DND-41 (cell line): ENCODE measurements around the gene MRPL4.

Experiments
- ATAC-seq: fragments of 200-7000 bp; cut with Tn5 transposase; 3 replicates; pipeline ENCODE4 v1.9.1; 2021; ENCODE audit warnings: low read depth; ENCODE audit not compliant: insufficient read depth
- DNase-seq: peaks from one replicate; pipeline ENCODE4 v3.0.0-alpha.2; 2020
- H2AFZ ChIP-seq: 2 replicates; pipeline ENCODE4 v1.6.0; 2012; ENCODE audit warnings: low read depth, low read length
- H3K27ac ChIP-seq: 2 replicates; pipeline ENCODE4 v1.5.1; 2012; ENCODE audit warnings: low read length, inconsistent platforms
- H3K27me3 ChIP-seq: fragments of 200-600 bp; sonication (generic); 2 replicates; pipeline ENCODE4 v1.6.0; 2012; ENCODE audit warnings: low read length, mild to moderate bottlenecking, inconsistent platforms; ENCODE audit not compliant: insufficient read depth, poor library complexity
- H3K36me3 ChIP-seq: 2 replicates; pipeline ENCODE4 v1.5.1; 2012; ENCODE audit warnings: low read length, inconsistent platforms; ENCODE audit not compliant: insufficient read depth
- H3K4me1 ChIP-seq: 2 replicates; pipeline ENCODE4 v1.5.1; 2012; ENCODE audit warnings: mild to moderate bottlenecking, low read length; ENCODE audit not compliant: insufficient read depth
- H3K4me2 ChIP-seq: 2 replicates; pipeline ENCODE4 v1.6.0; 2012; ENCODE audit warnings: mild to moderate bottlenecking, moderate library complexity, low read length, inconsistent platforms; ENCODE audit not compliant: insufficient read depth
- H3K4me3 ChIP-seq, 2 experiments: fragments of 200-600 bp in 1 of 2; shearing (Covaris generic) in 1 of 2; 2 replicates each; pipeline ENCODE4 v1.5.1; 2012 to 2016; ENCODE audit warnings: inconsistent platforms in 2 of 2, low read length in 2 of 2, mild to moderate bottlenecking in 2 of 2, low read depth in 1 of 2, moderate library complexity in 1 of 2
- H3K79me2 ChIP-seq: 2 replicates; pipeline ENCODE4 v1.6.0; 2012; ENCODE audit warnings: low read length, inconsistent platforms; ENCODE audit not compliant: insufficient read depth
- H3K9ac ChIP-seq: 2 replicates; pipeline ENCODE4 v1.6.0; 2012; ENCODE audit warnings: low read depth, mild to moderate bottlenecking, inconsistent platforms, low read length, moderate library complexity
- H3K9me3 ChIP-seq: 2 replicates; pipeline ENCODE4 v1.5.1; 2012; ENCODE audit warnings: low read length, moderate library complexity, mild to moderate bottlenecking, inconsistent platforms; ENCODE audit not compliant: insufficient read depth, severe bottlenecking
- H4K20me1 ChIP-seq: 2 replicates; pipeline ENCODE4 v1.6.0; 2012; ENCODE audit warnings: low read length; ENCODE audit not compliant: insufficient read depth
- CTCF ChIP-seq: IDR thresholded peaks from 2 replicates; pipeline ENCODE4 v1.5.1; 2012; ENCODE audit warnings: borderline replicate concordance, low read length, moderate library complexity, mild to moderate bottlenecking; ENCODE audit not compliant: poor library complexity, severe bottlenecking; ENCODE audit errors: extremely low read depth
- EZH2 ChIP-seq: IDR thresholded peaks from 3 replicates; pipeline ENCODE4 v1.6.1; 2012; ENCODE audit warnings: borderline replicate concordance, low read depth, mild to moderate bottlenecking, moderate library complexity, low read length, inconsistent platforms; ENCODE audit not compliant: severe bottlenecking

MRPL4 gene

DNA sequence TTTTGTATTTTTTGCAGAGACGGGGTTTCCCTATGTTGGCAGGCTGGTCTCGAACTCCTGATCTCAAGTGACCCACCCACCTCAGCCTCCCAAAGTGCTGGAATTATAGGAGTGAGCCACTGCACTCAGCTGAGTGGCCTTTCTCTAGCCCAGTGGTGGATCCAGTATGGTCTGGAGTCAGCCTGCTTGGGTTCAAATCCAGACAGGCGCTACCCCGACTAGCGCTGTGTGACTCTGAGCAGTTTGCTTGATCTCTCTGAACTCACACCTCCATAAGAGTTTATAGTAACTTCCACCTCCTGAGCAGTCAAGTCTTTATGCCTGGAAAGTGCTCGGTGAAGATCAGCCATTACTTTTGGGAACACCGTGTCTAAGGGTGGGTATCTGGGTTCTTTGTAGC is 31.3 kb upstream of the MRPL4 start:
- H3K27ac ChIP-seq = no peak overlapping the region
- H3K9me3 ChIP-seq = no peaks in the 10 kb centered on the region
- H3K27me3 ChIP-seq = no peaks in the 10 kb centered on the region
- ATAC-seq = no peak
- H4K20me1 ChIP-seq = no peaks in the 10 kb centered on the region; the same call in 1 of the 2 replicates
- no peak overlapping the region for H3K4me3 ChIP-seq
- H3K4me1 ChIP-seq = no peaks in the 10 kb centered on the region
- no peaks in the 10 kb centered on the region for H3K36me3 ChIP-seq
- TF ChIP-seq CTCF (no peak), EZH2 (no peak)
- no peak overlapping the region for H3K4me2 ChIP-seq
- no peak overlapping the region for H3K9ac ChIP-seq
- no peaks in the 10 kb centered on the region for H3K79me2 ChIP-seq
- DNase-seq = no peak
- H2AFZ ChIP-seq = no peak overlapping the region

DNA sequence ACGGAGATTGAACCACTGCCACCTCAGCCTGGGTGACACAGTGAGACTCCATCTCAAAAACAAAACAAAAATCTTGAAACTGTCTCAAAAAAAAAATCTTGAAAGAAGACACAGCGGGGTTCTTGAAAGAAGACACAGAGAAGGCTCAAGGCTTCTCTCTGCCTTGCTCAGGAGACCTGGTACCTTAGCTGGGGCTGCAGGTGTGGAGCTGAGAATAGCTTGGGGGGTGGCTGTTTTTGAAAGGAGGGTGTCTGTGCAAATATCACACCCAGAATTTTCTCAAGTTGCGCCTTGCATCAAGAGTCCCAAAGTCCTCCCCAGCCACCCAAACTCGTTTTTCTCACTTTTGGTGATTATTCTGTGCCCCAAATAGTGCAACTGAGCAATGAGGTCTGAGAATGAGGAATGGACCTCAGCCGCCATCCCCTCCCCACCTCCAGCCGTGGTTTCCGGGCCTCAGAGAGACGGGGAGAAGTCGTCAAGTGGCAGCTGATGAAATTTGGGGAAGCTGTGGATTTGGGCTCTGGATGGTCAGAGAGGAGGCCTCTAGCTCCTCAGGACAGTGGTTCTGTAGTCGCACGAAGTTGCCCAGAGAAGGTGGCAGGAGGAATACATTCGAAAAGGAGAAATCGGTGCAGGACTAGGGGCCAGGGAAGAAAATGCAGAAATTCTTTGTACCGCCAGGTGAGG is 29.7 kb upstream of the MRPL4 start:
- H3K9ac ChIP-seq = no peak overlapping the region
- DNase-seq = no peak
- TF ChIP-seq EZH2 (no peak), CTCF (no peak)
- H3K36me3 ChIP-seq = no peaks in the 10 kb centered on the region
- no peak overlapping the region for H3K27ac ChIP-seq
- no peak overlapping the region for H3K4me2 ChIP-seq
- no peaks in the 10 kb centered on the region for H3K9me3 ChIP-seq
- no peaks in the 10 kb centered on the region for H3K79me2 ChIP-seq
- H3K4me3 ChIP-seq = no peak overlapping the region
- H3K27me3 ChIP-seq = no peaks in the 10 kb centered on the region
- H2AFZ ChIP-seq = no peak overlapping the region
- H4K20me1 ChIP-seq = no peaks in the 10 kb centered on the region; the same call in none of the 2 replicates
- H3K4me1 ChIP-seq = no peaks in the 10 kb centered on the region
- ATAC-seq = no peak

DNA sequence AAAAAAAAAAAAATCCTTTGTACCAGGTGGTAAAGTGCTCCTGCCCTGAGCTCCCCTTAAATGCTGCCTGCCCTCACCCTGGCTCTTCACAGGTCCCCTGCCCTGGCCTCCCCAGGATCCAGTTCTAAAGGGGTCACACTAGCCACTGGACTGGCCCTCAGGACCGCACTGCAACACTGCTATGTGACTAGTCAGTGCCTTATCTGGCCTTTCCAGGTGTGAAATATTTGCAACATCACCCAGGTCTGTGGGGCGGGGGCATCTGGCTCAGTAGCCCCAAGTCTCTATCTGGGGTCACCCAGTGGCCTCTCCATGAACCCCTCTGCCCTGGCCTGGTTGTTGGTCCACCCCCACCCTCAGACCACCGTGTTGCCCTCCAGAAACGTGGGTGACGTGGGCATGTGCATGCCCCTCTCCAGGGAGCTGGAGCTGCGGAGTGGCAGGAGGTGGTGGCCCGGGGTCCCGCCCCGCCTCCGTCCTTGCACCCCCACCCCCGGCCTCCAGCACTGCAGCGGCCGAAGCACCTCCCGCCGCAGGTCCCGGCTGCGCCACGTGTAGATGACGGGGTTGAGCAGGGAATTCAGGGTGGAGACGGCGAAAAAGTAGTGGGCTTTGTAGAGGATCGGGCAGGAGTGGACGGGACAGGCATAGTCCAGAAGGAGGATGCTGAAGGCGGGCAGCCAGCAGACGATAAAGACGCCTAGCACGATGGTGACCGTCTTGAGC is 28.4 kb upstream of the MRPL4 start:
- H4K20me1 ChIP-seq = no peaks in the 10 kb centered on the region; the same call in none of the 2 replicates
- H3K4me2 ChIP-seq = no peak overlapping the region
- H3K4me1 ChIP-seq = no peaks in the 10 kb centered on the region
- H3K27me3 ChIP-seq = no peaks in the 10 kb centered on the region
- no peak overlapping the region for H3K9ac ChIP-seq
- H3K4me3 ChIP-seq = no peak overlapping the region
- no peaks in the 10 kb centered on the region for H3K9me3 ChIP-seq
- no peaks in the 10 kb centered on the region for H3K79me2 ChIP-seq
- H2AFZ ChIP-seq = no peak overlapping the region
- TF ChIP-seq EZH2 (no peak), CTCF (no peak)
- H3K27ac ChIP-seq = no peak overlapping the region
- no peaks in the 10 kb centered on the region for H3K36me3 ChIP-seq
- ATAC-seq (no peak), DNase-seq (no peak)

- no peak overlapping the region for H3K27ac ChIP-seq
- H3K27me3 ChIP-seq = no peaks in the 10 kb centered on the region
- no peak overlapping the region for H3K9ac ChIP-seq
- H2AFZ ChIP-seq = no peak overlapping the region
- TF ChIP-seq CTCF (no peak), EZH2 (no peak)
- H3K4me3 ChIP-seq = no peak overlapping the region
- no peaks in the 10 kb centered on the region for H3K36me3 ChIP-seq
- ATAC-seq = no peak
- DNase-seq = no peak
- H3K9me3 ChIP-seq = no peaks in the 10 kb centered on the region
- no peaks in the 10 kb centered on the region; the same call in none of the 2 replicates for H4K20me1 ChIP-seq
- H3K79me2 ChIP-seq = no peaks in the 10 kb centered on the region
- no peak overlapping the region for H3K4me2 ChIP-seq
- H3K4me1 ChIP-seq = no peaks in the 10 kb centered on the region
Observed at GRCh38 chr19:10224337-10224736, 27.7 kb upstream of the MRPL4 start.
